Heart left ventricle (tissue), 13 donors: ENCODE data around the gene CKAP2.
"Not testable (repeated sequence)": the region's sequence is repeated elsewhere in the genome, so short reads cannot be mapped to it uniquely, and the experiment has no call there.

Source experiments
- CTCF ChIP-seq, 12 donors: fragments of 200-600 bp; sonication (generic) in 4 of 12; IDR thresholded peaks; one replicate each; pipeline versions ENCODE4 v1.5.0 to v1.8.0; 2018 to 2022; ENCODE audit warnings: antibody characterized with exemption in 12 of 12, mild to moderate bottlenecking in 5 of 12
- POLR2A ChIP-seq, 2 donors: fragments of 450-650 bp; IDR thresholded peaks; one replicate each; pipeline ENCODE4 v1.6.1; 2017; ENCODE audit warnings: antibody characterized with exemption in 2 of 2, mild to moderate bottlenecking in 2 of 2, moderate library complexity in 2 of 2
- donor health status: ischemic (EF 13 %, LVEDD 7.1; RV severe dilation, severe dysfunction).
- donor health status: DM: no; HTN: yes; CAD: no.
- donor health status: DM: no; HTN: no; CAD: no.
- donor health status: ischemic (EF 25% LVEDD 6.9; RV normal size, moderate dysfunction).
- donor health status: ischemic (EF 25% LVEDD 5.7; RV mildly dilated, moderate dysfunction).
- donor health status: ischemic (EF 35%, LVEDD 5.7; RV mildly dilated, moderate dysfunction).
- donor health status: nonischemic (EF 11% LVEDD 7.7; RV severe dilation, severe dysfunction).
- donor health status: DM: yes; HTN: yes; CAD: no.
- donor health status: PGD.
- donor health status: ischemic (EF 29% LVEDD 5.4; RV normal size, mild dysfunction).
- donor health status: nonischemic (EF 23%, LVEDD 6.1; RV moderate dilation, normal function).

- TF ChIP-seq CTCF, POLR2A (IDR thresholded peaks at IDR 0.05): not testable (repeated sequence)
Observed at GRCh38 chr13:52408071-52408658, 47.1 kb upstream of the CKAP2 start.
